Measurements from ENCODE around the gene APC. TPM values are rescaled to one million over a fixed set of nuclear protein-coding genes. Genes with fewer than 3 reads are reported as not detected.

The APC gene
- total and polyA plus RNA-seq, 2 donors (not counting 1 experiment from before 2014, with no cell fraction given), result 8.1 to 55.8 TPM

DNA sequence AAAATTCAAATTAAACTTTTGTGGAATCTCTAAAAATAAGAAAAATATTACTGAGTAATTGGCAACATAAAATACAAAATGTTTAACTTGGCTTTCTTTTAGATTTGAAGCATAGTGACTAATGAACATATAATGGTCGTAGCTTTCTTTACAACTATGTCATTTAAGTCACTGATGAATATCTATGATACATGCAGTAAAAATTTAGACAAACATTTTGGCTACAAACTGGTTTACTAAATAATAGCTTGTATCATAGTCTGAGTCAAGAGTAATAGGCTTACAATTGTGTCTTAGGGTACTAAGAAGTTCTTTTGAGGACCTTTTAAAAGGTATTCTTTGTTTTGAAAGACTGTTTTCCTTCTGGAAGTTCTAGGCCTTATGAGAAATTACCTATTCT, 2.0 kb upstream of the APC start:
- peaks cover 0 to 1% of the 10 kb centered on the region in 2 experiments for H3K36me3 ChIP-seq (replicated peaks in 1 of 2; ENCODE audit: control extremely low read depth in 1 of 2, control insufficient read depth in 1 of 2, extremely low read depth in 1 of 2, insufficient read depth in 2 of 2, low read length in 1 of 2)
- no peaks in the 10 kb centered on the region for H3K9me3 ChIP-seq (ENCODE audit: control extremely low read depth in 1 of 3, control insufficient read depth in 2 of 3, insufficient read depth in 1 of 3, low read length in 2 of 3)
- no peaks in the 10 kb centered on the region for H3K27me3 ChIP-seq (replicated peaks in 1 of 4; ENCODE audit: control extremely low read depth in 1 of 4, control insufficient read depth in 3 of 4, insufficient read depth in 4 of 4, low read length in 3 of 4)
- TF ChIP-seq, protein P1, sequence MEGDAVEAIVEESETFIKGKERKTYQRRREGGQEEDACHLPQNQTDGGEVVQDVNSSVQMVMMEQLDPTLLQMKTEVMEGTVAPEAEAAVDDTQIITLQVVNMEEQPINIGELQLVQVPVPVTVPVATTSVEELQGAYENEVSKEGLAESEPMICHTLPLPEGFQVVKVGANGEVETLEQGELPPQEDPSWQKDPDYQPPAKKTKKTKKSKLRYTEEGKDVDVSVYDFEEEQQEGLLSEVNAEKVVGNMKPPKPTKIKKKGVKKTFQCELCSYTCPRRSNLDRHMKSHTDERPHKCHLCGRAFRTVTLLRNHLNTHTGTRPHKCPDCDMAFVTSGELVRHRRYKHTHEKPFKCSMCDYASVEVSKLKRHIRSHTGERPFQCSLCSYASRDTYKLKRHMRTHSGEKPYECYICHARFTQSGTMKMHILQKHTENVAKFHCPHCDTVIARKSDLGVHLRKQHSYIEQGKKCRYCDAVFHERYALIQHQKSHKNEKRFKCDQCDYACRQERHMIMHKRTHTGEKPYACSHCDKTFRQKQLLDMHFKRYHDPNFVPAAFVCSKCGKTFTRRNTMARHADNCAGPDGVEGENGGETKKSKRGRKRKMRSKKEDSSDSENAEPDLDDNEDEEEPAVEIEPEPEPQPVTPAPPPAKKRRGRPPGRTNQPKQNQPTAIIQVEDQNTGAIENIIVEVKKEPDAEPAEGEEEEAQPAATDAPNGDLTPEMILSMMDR (IDR thresholded peaks at IDR 0.05), result no peak
- no peak for TF ChIP-seq EZH2 (IDR thresholded peaks at IDR 0.05; ENCODE audit: borderline replicate concordance, insufficient read depth, low read depth, low read length, poor library complexity, severe bottlenecking)
- CTCF ChIA-PET, result interaction anchor here (1.2 to 2.7 kb wide), 3 partner anchors 22 to 185 kb away, joined by 3 to 13 read pairs (median 4); no protein-coding TSS in a partner anchor
- H4K20me1 ChIP-seq (ENCODE audit: control insufficient read depth, insufficient read depth, low read length, poor library complexity, severe bottlenecking), result peaks cover 5% of the 10 kb centered on the region
- ATAC-seq (ENCODE audit: low read depth), result no peak
- H2AFZ ChIP-seq (ENCODE audit: insufficient read depth, low read depth, low read length, poor library complexity, severe bottlenecking), result no peak overlapping the region
- H3K79me2 ChIP-seq (ENCODE audit: control insufficient read depth, insufficient read depth, low read length), result peaks cover 65% of the 10 kb centered on the region
- H3K9ac ChIP-seq (ENCODE audit: low read length), result no peak overlapping the region
- H3K27ac Mint-ChIP-seq, result no peak overlapping the region
- no peak overlapping the region for H3K4me3 Mint-ChIP-seq
- no peaks in the 10 kb centered on the region for H3K27me3 Mint-ChIP-seq
- no peak overlapping the region for H3K4me2 ChIP-seq (replicated peaks; ENCODE audit: low read depth, low read length, poor library complexity, severe bottlenecking)
- intact Hi-C loops (cut with micrococcal nuclease), result no loop called here
- no peak overlapping the region for H3K4me3 ChIP-seq (ENCODE audit: control extremely low read depth in 1 of 5, extremely low read depth in 1 of 5, insufficient read depth in 1 of 5, low read depth in 2 of 5, low read length in 4 of 5)
- no peaks in the 10 kb centered on the region for H3K9me3 Mint-ChIP-seq (ENCODE audit: insufficient read depth)
- POLR2A ChIA-PET, result interaction anchor here (0.8 kb wide), 1 partner anchor 299 kb away, joined by 3 read pairs; no protein-coding TSS in a partner anchor
- whole genome bisulfite sequencing (ENCODE audit: insufficient coverage), result no CpG with 5 or more reads among the region's 1 CpG
- no peak for DNase-seq
- no peak overlapping the region for H3K27ac ChIP-seq (ENCODE audit: low read length in 2 of 2)
- H3K4me1 Mint-ChIP-seq, result peaks cover 23% of the 10 kb centered on the region
- H3K4me1 ChIP-seq (ENCODE audit: control insufficient read depth in 2 of 2, insufficient read depth in 2 of 2, low read length in 2 of 2), result peaks cover 7 to 12% of the 10 kb centered on the region in 2 donors

DNA sequence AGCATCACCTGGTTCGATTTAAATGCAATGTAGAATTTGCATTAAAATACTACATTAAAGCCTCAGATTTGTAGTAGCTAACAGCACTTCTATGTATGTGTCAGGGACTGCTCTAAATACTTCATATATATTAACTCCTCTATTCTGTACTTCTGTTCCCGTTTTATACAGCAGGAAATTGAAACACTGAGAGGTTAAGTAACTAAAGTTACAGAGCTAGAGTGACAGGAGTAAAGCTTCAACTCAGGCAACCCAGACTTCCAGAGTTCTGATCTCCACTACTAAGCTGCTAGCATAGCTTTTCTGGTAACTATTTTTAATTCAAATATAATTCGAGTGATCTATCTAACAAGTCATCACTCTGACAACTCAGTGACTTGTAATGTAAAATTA, 619 bp upstream of the APC start:
- Mint-ChIP-seq H3K4me3 (peak overlapping the region; percentile 98), H3K27ac (no peak overlapping the region), H3K27me3 (no peaks in the 10 kb centered on the region), H3K4me1 (peaks cover 23% of the 10 kb centered on the region), H3K9me3 (ENCODE audit: insufficient read depth) (no peaks in the 10 kb centered on the region)
- Histone ChIP-seq H3K27me3 (replicated peaks in 1 of 4; ENCODE audit: control extremely low read depth in 1 of 4, control insufficient read depth in 3 of 4, insufficient read depth in 4 of 4, low read length in 3 of 4) (no peaks in the 10 kb centered on the region), H3K4me3 (ENCODE audit: control extremely low read depth in 1 of 5, extremely low read depth in 1 of 5, insufficient read depth in 1 of 5, low read depth in 2 of 5, low read length in 4 of 5) (peak overlapping the region; percentile 61 to 93 (median 71)), H3K79me2 (ENCODE audit: control insufficient read depth, insufficient read depth, low read length) (peaks cover 54% of the 10 kb centered on the region), H3K4me2 (replicated peaks; ENCODE audit: low read depth, low read length, poor library complexity, severe bottlenecking) (peak overlapping the region; percentile 81), H2AFZ (ENCODE audit: insufficient read depth, low read depth, low read length, poor library complexity, severe bottlenecking) (peak overlapping the region; percentile 94), H4K20me1 (ENCODE audit: control insufficient read depth, insufficient read depth, low read length, poor library complexity, severe bottlenecking) (no peaks in the 10 kb centered on the region), H3K9me3 (ENCODE audit: control extremely low read depth in 1 of 3, control insufficient read depth in 2 of 3, insufficient read depth in 1 of 3, low read length in 2 of 3) (no peaks in the 10 kb centered on the region), H3K36me3 (replicated peaks in 1 of 2; ENCODE audit: control extremely low read depth in 1 of 2, control insufficient read depth in 1 of 2, extremely low read depth in 1 of 2, insufficient read depth in 2 of 2, low read length in 1 of 2) (peaks cover 0 to 1% of the 10 kb centered on the region in 2 experiments), H3K9ac (ENCODE audit: low read length) (peak overlapping the region; percentile 93), H3K4me1 (ENCODE audit: control insufficient read depth in 2 of 2, insufficient read depth in 2 of 2, low read length in 2 of 2) (peaks cover 7 to 12% of the 10 kb centered on the region in 2 donors), H3K27ac (ENCODE audit: low read length in 2 of 2) (peak overlapping the region in 1 of 2 donors; percentile 52)
- CTCF ChIA-PET, result interaction anchor here (0.7 to 2.7 kb wide), 7 partner anchors 9 to 576 kb away, joined by 3 to 13 read pairs (median 3); no protein-coding TSS in a partner anchor
- TF ChIP-seq, protein P1 (IDR thresholded peaks at IDR 0.05), result no peak
- TF ChIP-seq EZH2 (IDR thresholded peaks at IDR 0.05; ENCODE audit: borderline replicate concordance, insufficient read depth, low read depth, low read length, poor library complexity, severe bottlenecking), result no peak
- intact Hi-C loops (cut with micrococcal nuclease), result loop anchor here (1.0 kb wide), 1 partner anchor 30 kb away; no protein-coding TSS in a partner anchor
- no CpG with 5 or more reads among the region's 3 CpGs for WGBS (ENCODE audit: insufficient coverage)
- DNase-seq (no peak), ATAC-seq (ENCODE audit: low read depth) (no peak)
- POLR2A ChIA-PET, result interaction anchor here (0.6 kb wide), 1 partner anchor 29 kb away, joined by 3 read pairs; no protein-coding TSS in a partner anchor

Data from B cell (primary cell).